HT1080 (cell line): ENCODE data around the gene KLHL41. TPM values are rescaled to one million over a fixed set of nuclear protein-coding genes. Genes with fewer than 3 reads are reported as not detected.
A peak's percentile ranks its signal among the peaks of the same experiment; 100 is the strongest.
"Not testable (repeated sequence)": the region's sequence is repeated elsewhere in the genome, so short reads cannot be mapped to it uniquely, and the experiment has no call there.

Experiments used
- DNase-seq: peaks from one replicate; pipeline ENCODE4 v3.0.0-alpha.2; 2015; ENCODE audit warnings: low read depth
- total RNA-seq: library from RNA; depleted of rRNA; stranded (reverse); fragments of >200 nt; shearing (Covaris generic); gene quantifications from 2 replicates; pipeline ENCODE4 v1.2.3, GENCODE V29; 2014

The KLHL41 gene
- total RNA-seq, 1 experiment from 2014 or later: not detected

- no peak for DNase-seq
These were observed 453 bp downstream of the KLHL41 start for GRCh38 chr2:169509955-169510354.

GRCh38 chr2:169510496-169510895 lies 994 bp downstream of the KLHL41 start:
- no peak for DNase-seq

DNA sequence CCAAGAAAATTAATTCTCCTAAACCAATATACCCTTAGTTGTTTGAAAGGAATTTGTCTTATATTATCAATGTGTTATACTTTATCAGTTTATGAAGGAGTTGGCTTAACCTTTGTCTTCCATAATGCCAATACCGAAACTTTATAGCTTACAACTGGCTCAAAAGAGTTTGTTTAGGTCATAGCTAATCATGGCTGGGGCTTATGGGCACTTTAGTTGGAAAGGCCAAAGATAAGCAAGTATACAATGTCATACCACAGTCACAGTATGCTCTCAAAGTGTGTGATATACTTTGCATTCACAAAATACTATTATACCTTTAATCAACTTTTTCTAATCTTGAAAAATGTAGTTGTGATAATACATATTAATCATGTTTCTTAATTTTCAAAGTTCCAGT lies 2.3 kb downstream of the KLHL41 start:
- no peak for DNase-seq

- no peak for DNase-seq
These were observed 3.0 kb downstream of the KLHL41 start for GRCh38 chr2:169512525-169512924.

DNA sequence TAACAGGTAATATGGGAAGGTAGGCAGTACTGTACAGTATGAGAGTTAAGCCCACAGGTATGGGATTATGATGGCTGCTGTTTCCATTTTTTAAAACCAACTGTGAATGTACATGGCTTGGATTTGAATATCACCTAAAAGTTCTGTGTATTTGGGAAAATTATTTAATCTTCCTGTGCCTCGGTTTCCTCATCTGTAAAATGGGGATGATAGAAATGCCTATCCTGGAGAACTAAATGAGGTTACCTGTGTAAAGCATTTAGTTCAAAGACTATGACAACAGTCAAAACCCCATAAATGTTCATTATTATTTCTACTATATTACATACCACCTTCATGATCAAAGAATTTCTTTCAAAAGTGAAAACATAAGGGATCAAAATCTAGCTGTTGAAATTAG lies 3.6 kb downstream of the KLHL41 start:
- no peak for DNase-seq

DNA sequence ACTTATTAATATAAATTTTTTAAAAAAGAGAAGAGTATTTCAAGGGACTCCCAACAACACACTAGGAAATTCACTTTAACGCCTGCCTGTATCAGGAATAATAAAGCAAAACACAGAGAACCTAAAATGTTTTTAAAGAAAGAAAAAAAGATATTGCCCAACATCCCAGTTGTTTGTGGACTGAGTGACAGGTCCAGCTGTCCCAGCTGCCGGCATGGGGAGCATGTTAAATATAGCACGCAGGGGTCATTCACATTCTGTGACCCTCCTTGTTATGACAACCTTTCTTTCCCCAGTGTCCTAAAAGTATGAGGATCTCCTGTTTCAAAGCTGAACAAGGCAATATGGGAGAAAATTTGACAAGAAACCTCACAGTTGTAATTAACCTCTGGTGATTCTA lies 4.4 kb downstream of the KLHL41 start:
- DNase-seq: no peak

DNA sequence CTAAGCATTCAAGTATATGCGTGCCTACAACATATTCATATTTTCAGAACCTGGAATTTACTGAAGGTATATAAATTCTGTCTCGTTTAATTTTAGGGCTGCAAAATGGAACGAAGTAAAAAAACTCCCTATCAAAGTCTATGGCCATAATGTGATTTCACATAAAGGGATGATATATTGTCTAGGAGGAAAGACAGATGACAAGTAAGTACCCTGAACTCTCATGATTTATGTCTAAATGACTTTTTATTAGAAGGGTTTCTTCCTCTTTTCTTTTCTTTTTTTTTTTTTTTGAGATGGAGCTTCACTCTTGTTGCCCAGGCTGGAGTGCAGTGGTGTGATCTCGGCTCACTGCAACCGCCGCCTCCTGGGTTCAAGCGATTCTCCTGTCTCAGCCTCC lies 5.3 kb downstream of the KLHL41 start:
- DNase-seq: not testable (repeated sequence)

- not testable (repeated sequence) for DNase-seq
These were observed 7.0 kb downstream of the KLHL41 start for GRCh38 chr2:169516488-169516995.

DNA sequence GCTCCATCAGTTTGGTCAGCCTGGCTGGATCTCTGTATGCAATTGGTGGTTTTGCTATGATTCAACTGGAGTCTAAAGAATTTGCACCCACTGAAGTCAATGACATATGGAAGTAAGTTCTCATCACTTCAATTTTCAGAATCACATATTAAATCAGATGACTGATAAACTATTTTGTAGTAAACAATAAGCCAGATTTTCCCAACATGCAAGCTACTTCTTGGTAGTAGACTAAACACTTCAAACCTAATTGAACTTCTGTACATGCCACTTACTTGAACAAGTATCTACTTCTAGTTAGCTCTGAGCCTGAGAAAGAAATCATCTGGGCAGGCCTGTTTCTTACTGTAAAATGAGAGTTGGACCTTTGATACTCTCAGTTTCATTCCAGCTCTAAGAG lies 11.4 kb downstream of the KLHL41 start:
- DNase-seq: no peak

- DNase-seq: no peak
These were observed 14.2 kb downstream of the KLHL41 start for GRCh38 chr2:169523681-169524080.

DNA sequence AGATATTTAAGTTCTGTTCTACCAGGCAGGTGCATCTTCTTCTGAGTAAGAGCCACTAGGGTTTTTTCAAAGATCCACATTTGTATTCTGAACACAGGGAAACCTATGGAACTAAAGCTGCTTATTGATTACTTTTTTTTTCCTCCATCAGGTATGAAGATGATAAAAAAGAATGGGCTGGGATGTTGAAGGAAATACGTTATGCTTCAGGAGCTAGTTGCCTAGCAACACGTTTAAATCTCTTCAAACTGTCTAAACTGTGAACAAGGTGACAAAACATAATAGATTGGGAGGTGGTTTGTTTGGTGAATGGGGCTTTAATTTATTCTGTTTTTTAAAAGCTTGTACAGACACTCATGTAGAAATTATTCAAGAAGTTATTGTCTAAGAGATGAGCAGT lies 15.9 kb downstream of the KLHL41 start:
- no peak for DNase-seq

DNA sequence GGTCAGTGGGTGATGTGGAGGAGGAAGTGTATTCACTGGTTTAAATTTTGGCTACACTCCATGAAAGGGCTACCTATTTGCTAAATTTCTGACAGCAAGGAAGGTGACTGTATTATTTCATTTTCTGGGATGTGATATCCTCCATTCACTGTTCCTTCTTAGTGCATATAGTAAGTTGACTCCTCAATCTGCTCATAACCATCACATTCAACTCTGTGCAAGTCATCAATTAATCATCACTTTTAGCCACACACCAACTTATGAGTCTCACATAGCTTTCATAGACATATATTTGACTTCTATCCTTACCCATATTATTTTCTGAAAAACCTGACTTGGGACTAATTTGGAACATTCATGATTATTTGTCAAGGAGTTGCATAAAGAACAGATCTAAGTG lies 16.9 kb downstream of the KLHL41 start:
- DNase-seq: peak; percentile 61

DNA sequence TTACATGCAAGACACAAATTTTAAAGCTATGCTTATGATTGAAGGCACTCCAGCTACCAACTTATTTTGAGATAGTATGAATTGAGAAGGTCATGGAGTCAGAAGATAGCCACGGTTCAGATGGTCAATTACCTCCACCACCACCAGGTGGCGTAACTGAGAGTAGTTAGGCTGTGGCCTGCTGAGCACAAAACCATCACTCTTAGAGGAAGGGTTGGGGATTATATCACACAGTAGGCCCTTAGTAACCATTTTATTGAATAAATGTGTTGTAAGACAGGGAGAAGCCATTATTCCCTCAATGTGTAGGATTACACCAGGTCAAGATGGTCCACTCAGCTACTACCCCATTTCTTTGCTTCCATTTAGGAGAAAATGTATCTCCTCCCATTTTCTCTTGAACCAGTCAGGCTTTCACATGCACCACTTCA lies 18.8 kb downstream of the KLHL41 start:
- DNase-seq: peak; percentile 39

GRCh38 chr2:169539460-169539859 lies 30.0 kb downstream of the KLHL41 start:
- DNase-seq: not testable (repeated sequence)

DNA sequence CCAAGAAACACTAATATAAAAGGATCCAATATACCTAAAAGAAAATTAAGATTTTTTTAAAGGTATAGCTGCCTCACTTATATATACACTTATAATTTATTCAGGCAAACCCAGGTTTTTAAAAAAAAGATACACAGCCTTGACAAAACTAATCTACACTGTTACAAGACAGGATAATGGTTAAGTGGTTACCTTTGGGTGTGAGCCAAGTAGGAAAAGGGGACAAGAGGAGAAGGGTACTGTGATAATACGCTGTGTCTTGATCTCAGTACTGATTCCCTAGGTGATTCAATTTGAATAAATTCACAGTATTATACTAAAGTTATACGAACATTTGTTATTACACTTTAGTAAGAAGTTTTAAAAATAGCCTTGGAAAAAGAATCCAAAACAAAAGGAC lies 30.6 kb downstream of the KLHL41 start:
- DNase-seq: no peak

- DNase-seq: no peak
These were observed 32.9 kb downstream of the KLHL41 start for GRCh38 chr2:169542433-169542832.

DNA sequence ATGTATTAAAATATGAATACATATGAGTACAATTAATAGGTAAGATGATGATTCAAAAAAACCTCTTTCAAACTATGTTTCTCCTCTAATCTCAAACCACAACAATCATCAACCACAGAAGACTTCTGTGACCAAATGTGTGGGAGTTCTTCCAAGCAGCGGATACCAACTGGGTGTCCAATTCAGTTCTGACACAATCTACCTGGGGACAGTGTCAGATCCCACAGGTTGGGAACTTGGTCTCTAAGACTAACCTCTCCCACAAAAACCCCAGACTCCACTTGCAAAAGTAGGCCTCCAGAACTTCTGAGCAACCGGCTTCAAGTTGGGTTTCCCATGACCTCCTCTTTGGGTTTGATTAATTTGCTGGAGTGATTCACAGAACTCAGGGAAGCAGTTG lies 37.3 kb downstream of the KLHL41 start:
- no peak for DNase-seq

- no peak for DNase-seq
These were observed 51.9 kb downstream of the KLHL41 start for GRCh38 chr2:169561364-169561763.

GRCh38 chr2:169562084-169562483 lies 52.6 kb downstream of the KLHL41 start:
- DNase-seq: not testable (repeated sequence)

DNA sequence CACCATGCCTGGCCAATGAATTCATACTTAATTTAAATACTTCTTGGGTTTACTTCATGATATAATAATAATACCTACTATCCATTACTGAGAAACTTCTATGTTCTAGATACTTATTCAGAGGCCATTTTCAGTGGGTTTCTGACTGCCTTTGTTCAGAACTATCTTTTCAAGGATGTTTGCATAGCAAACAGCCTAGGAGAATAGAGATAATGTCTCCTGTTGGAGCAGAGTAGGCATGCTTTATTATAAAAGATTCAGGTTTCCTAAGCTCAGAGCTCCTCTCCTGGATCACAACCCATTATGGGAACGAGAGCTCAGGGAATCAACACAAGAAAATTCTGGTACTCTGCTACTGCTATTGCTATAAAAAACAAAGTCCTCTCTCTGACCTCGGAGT lies 53.0 kb downstream of the KLHL41 start:
- DNase-seq: no peak

DNA sequence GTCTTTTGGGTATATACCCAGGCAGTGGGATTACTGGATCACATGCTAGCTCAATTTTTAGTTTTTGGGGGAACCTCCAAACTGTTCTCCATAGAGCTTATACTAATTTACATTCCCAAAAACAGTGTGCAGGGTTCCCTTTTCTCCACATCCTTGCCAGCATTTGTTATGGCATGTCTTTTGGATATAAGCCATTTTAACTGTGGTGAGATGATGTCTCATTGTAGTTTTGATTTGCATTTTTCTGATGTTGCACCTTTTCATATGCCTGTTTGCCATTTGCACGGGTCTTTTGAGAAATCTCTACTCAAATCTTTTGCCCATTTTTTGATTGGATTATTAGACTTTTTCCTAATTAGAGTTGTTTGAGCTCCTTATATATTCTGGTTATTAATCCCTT lies 56.2 kb downstream of the KLHL41 start:
- no peak for DNase-seq

DNA sequence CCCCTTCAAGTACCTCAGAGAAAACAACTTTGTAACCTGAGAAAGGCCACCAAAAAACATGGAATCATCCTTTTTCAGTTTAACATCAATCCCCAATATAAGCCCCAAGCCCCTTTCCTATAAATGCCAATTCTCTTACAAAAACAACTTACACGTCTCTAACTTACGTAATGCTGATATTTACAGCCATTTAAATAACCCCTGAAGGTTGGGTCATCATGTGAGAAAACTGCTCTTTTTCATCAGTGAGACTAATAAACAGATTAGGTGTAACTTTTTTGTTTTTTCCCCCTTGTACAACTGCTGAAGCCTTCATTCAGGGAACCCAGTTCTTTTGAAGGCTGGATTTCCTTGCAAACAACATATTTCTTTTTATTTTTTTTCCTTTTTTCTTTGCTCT lies 60.4 kb downstream of the KLHL41 start:
- DNase-seq: no peak

- DNase-seq: not testable (repeated sequence)
These were observed 61.2 kb downstream of the KLHL41 start for GRCh38 chr2:169570752-169571151.

DNA sequence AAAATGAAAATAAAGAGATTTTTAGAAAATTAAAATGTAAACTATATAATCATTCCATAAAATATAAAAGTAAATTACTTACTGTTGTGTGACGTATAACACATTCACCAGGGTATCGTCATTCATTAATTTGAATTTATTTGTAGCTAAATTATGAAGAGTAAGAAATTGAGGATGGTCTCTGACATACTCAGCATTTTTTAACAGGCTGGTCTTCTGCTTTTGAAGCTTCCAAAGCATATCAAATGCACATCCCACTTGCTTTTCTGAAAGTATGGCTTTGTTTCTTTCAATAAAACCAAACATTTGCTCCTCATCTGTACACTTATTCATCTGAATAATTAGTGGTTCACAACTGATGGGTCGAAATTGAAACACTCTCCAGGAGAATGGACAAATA lies 62.1 kb downstream of the KLHL41 start:
- no peak for DNase-seq
